GM12878 (cell line): Measurements from ENCODE around the gene IGF2R. TPM values are rescaled to one million over a fixed set of nuclear protein-coding genes. Genes with fewer than 3 reads are reported as not detected.

Experiments used
- ATAC-seq: fragments of 200-7000 bp; cut with Tn5 transposase; 3 replicates; pipeline ENCODE4 v1.9.1; 2020; ENCODE audit warnings: mild to moderate bottlenecking, moderate library complexity
- BruUV-seq: library from RNA; stranded (reverse); fragments of 400-500 nt; replicated peaks from 2 replicates; lab custom pipeline; 2021; lab: Mats Ljungman, UMichigan
- CTCF ChIA-PET: fragments of 300-600 bp; sonication (Branson Sonifier 250); formaldehyde crosslinking; extraction: SDS; loops from one replicate; lab custom pipeline; 2021; ENCODE audit warnings: inconsistent platforms; lab: Yijun Ruan, JAX
- POLR2A ChIA-PET: fragments of 350-600 bp; formaldehyde crosslinking; extraction: SDS; loops from one replicate; lab custom pipeline; 2021; ENCODE audit warnings: inconsistent platforms; lab: Charles Lee
- RAD21 ChIA-PET: fragments of 300-600 bp; sonication (Branson Sonifier 250); formaldehyde crosslinking; loops from one replicate; lab custom pipeline; 2023; ENCODE audit warnings: antibody characterized with exemption; ENCODE audit not compliant: unreplicated experiment; lab: Charles Lee
- SMC1A ChIA-PET: fragments of 300-600 bp; sonication (Branson Sonifier 250); formaldehyde crosslinking; loops from one replicate; lab custom pipeline; 2023; ENCODE audit not compliant: unreplicated experiment, uncharacterized antibody; lab: Charles Lee
- DNase-seq: peaks from one replicate; pipeline ENCODE4 v3.0.0-alpha.2; 2011; ENCODE audit warnings: low read depth, low spot score
- FAIRE-seq: peaks from 3 replicates; lab custom pipeline; 2011; peaks lifted over from hg19 to GRCh38; lab: Jason Lieb, UNC
- H2AFZ ChIP-seq: 2 replicates; pipeline ENCODE4 v1.6.0; 2011; ENCODE audit warnings: low read depth, low read length, control low read depth; ENCODE audit not compliant: control insufficient read depth
- H3K27ac ChIP-seq: 2 replicates; pipeline ENCODE4 v1.5.1; 2011; ENCODE audit warnings: control low read depth; ENCODE audit not compliant: control insufficient read depth, insufficient read depth
- H3K27me3 ChIP-seq, 2 experiments: replicated peaks in 1 of 2; 2 replicates each; pipeline versions ENCODE4 v1.6.0 to v1.6.1; 2011; ENCODE audit warnings: low read length in 1 of 2; ENCODE audit not compliant: control insufficient read depth in 2 of 2, insufficient read depth in 2 of 2
- H3K36me3 ChIP-seq, 2 experiments: 2 replicates each; pipeline ENCODE4 v1.5.1; 2011; ENCODE audit warnings: low read length in 1 of 2; ENCODE audit not compliant: control insufficient read depth in 2 of 2, insufficient read depth in 2 of 2
- H3K4me1 ChIP-seq: 2 replicates; pipeline ENCODE4 v1.6.1; 2011; ENCODE audit warnings: mild to moderate bottlenecking, low read length, moderate library complexity, mixed read lengths; ENCODE audit not compliant: control insufficient read depth, insufficient read depth
- H3K4me2 ChIP-seq: 2 replicates; pipeline ENCODE4 v1.6.0; 2011; ENCODE audit warnings: control low read depth; ENCODE audit not compliant: control insufficient read depth, insufficient read depth
- H3K4me3 ChIP-seq: fragments of 200-600 bp; sonication (generic); 2 replicates; pipeline ENCODE4 v1.5.1; 2016
- H3K79me2 ChIP-seq: 2 replicates; pipeline ENCODE4 v1.6.0; 2011; ENCODE audit warnings: low read length; ENCODE audit not compliant: control insufficient read depth, insufficient read depth
- H3K9ac ChIP-seq: 2 replicates; pipeline ENCODE4 v1.8.0; 2011; ENCODE audit warnings: low read length, control low read depth, mixed read lengths; ENCODE audit not compliant: control insufficient read depth, insufficient read depth
- H3K9me3 ChIP-seq: replicated peaks from 3 replicates; pipeline ENCODE4 v1.5.1; 2011; ENCODE audit warnings: mild to moderate bottlenecking, low read length; ENCODE audit not compliant: control insufficient read depth, insufficient read depth
- H4K20me1 ChIP-seq: 2 replicates; pipeline ENCODE4 v1.6.0; 2011; ENCODE audit not compliant: control insufficient read depth, insufficient read depth
- BHLHE40 ChIP-seq, 2 experiments: fragments of 450-650 bp in 1 of 2; IDR thresholded peaks; 2 replicates each; pipeline ENCODE4 v1.6.1; 2011 to 2017; ENCODE audit warnings: low read depth in 2 of 2, borderline replicate concordance in 1 of 2, improper control_type of control experiment in 1 of 2, low read length in 1 of 2, mild to moderate bottlenecking in 1 of 2
- EZH2 ChIP-seq: IDR thresholded peaks from 2 replicates; pipeline ENCODE4 v1.6.1; 2012; ENCODE audit warnings: low read depth, mild to moderate bottlenecking, control low read depth, inconsistent platforms, low read length, borderline replicate concordance; ENCODE audit not compliant: control insufficient read depth
- MXI1 ChIP-seq: fragments of 150-350 bp; IDR thresholded peaks from 2 replicates; pipeline ENCODE4 v1.6.1; 2011; ENCODE audit warnings: low read depth, mild to moderate bottlenecking, inconsistent platforms, low read length, improper control_type of control experiment
- NFXL1 ChIP-seq: fragments of 450-650 bp; IDR thresholded peaks from 2 replicates; pipeline ENCODE4 v1.6.1; 2017; ENCODE audit warnings: antibody characterized with exemption, mild to moderate bottlenecking, borderline replicate concordance
- RFX5 ChIP-seq: IDR thresholded peaks from 2 replicates; pipeline ENCODE4 v1.6.1; 2011; ENCODE audit warnings: low read depth, low read length, improper control_type of control experiment
- SREBF1 ChIP-seq: IDR thresholded peaks from 2 replicates; pipeline ENCODE4 v1.6.1; 2012; ENCODE audit warnings: mild to moderate bottlenecking, low read length
- ZNF622 ChIP-seq: fragments of 450-650 bp; IDR thresholded peaks from 2 replicates; pipeline ENCODE4 v1.6.1; 2017; ENCODE audit warnings: mild to moderate bottlenecking, inconsistent platforms
- WGBS: methylation state at CpG from one replicate; pipeline ENCODE4 v1.1.6; 2016; ENCODE audit warnings: low lambda C conversion rate; ENCODE audit not compliant: insufficient replicate concordance, insufficient coverage; ENCODE audit errors: missing lambda C conversion rate; 5-methylcytosine and 5-hydroxymethylcytosine counted together
- in situ Hi-C: fragments of 300-500 bp; cut with MboI; formaldehyde crosslinking; loops from 9 replicates; pipeline ENCODE4 v1.14.3; 2018; ENCODE audit warnings: mixed read lengths
- intact Hi-C: fragments of 100-400 bp; cut with micrococcal nuclease; formaldehyde crosslinking; loops from one replicate; pipeline ENCODE4 v1.14.2; 2022; ENCODE audit not compliant: unreplicated experiment
- polyA plus RNA-seq, 11 experiments: library from polyadenylated mRNA; depleted of rRNA in 4 of 11; unstranded in 6 of 11; stranded (reverse) in 5 of 11; fragments of >200 nt; fragmentation: Nextera tagmentation in 4 of 11; fragmentation: Illumina TruSeq in 1 of 11; extraction: Ambion mirVana in 4 of 11; extraction: Trizol in 1 of 11; gene quantifications; 1 replicate in 1 of 11; 2 replicates in 10 of 11; pipeline versions ENCODE4 v1.2.1 to v1.2.3, GENCODE V29; 2011 to 2016; ENCODE audit warnings: inconsistent platforms in 2 of 11, missing spikeins in 2 of 11, low read depth in 1 of 11
- total RNA-seq, 4 experiments: library from RNA; depleted of rRNA in 3 of 4; stranded (reverse); fragments of >200 nt in 3 of 4; fragmentation: Illumina TruSeq in 1 of 4; extraction: Trizol in 1 of 4; gene quantifications; 2 replicates each; pipeline versions ENCODE4 v1.2.1 to v1.2.3, GENCODE V29; 2013 to 2021
- TF ChIP-seq, protein P1 (sequence below): fragments of 450-650 bp; formaldehyde crosslinking; IDR thresholded peaks from 2 replicates; pipeline ENCODE4 v1.4.0; 2020; ENCODE audit warnings: mild to moderate bottlenecking, moderate library complexity
- TF ChIP-seq, protein P2 (sequence below): IDR thresholded peaks from 2 replicates; pipeline ENCODE4 v1.6.1; 2012; ENCODE audit warnings: mild to moderate bottlenecking, low read depth, low read length

IGF2R gene
- total and polyA plus RNA-seq, 10 of the 15 experiments (the other 5 are each of a cell fraction or from before 2014, with no cell fraction given): 1.00 to 40.1 (median 16.8) TPM

DNA sequence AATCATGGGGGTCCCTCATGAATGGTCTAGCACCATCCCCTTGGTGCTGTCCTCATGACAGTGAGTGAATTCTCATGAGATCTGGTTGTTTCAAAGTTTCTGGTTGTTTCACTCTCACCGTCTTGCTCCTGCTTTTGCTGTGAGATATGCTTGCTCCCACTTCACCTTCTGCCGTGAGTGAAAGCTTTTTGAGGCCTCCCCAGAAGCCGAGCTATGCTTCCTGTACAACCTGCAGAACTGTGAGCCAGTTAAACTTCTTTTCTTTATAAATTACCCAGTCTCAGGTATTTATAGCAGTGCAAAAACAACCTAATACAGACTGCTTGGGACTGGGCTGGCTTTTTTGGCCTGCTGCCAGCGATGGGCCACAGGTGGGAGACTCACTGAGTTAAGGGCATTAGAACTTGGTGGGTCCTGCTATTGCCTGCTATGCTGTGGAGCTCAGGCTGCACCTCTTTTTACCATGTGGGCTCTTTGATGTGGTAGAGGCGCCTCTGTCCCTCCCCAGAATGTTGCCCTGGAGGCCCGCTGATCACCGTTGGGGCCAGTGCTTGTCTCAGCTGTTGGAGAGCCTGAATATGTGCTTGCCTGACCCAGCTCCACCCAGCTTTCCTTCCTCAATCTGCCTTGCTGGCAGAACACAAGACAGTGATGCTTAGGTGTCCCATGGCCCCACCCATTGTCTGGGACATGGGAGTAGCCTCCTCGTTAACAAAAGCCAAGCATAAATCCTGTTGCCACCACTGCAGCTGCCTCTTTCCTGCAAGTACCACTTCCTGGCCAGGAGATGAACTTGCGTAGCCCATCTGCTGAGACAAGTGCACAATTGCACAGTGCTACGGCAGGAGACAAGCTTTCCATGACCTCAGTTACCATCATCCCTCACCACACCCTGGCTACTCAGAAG, 47.1 kb downstream of the IGF2R start:
- no peak overlapping the region for H3K9ac ChIP-seq
- peaks cover 5% of the 10 kb centered on the region; the same call in 2 of the 3 replicates for H3K9me3 ChIP-seq
- ATAC-seq (no peak), DNase-seq (no peak), FAIRE-seq (no peak)
- H3K27ac ChIP-seq: no peak overlapping the region
- H3K27me3 ChIP-seq: no peaks in the 10 kb centered on the region
- CTCF ChIA-PET: no interaction called here
- SMC1A ChIA-PET: interaction anchor here (1.0 to 1.2 kb wide), 2 partner anchors 9 to 153 kb away, joined by 3 to 4 read pairs; no protein-coding TSS in a partner anchor
- no peak overlapping the region for H2AFZ ChIP-seq
- 94% methylated on average over 10 of the region's 10 CpGs for WGBS
- peaks cover 10 to 12% of the 10 kb centered on the region in 2 experiments for H3K36me3 ChIP-seq
- in situ Hi-C loops: no loop called here
- no peaks in the 10 kb centered on the region; the same call in 1 of the 2 replicates for H3K79me2 ChIP-seq
- no peak overlapping the region for H3K4me2 ChIP-seq
- POLR2A ChIA-PET: interaction anchor here (0.6 kb wide), 1 partner anchor 33 kb away, joined by 3 read pairs; no protein-coding TSS in a partner anchor
- no peaks in the 10 kb centered on the region for H3K4me1 ChIP-seq
- RAD21 ChIA-PET: no interaction called here
- no TSS peak for BruUV-seq
- H4K20me1 ChIP-seq: no peaks in the 10 kb centered on the region
- intact Hi-C loops: no loop called here
- H3K4me3 ChIP-seq: no peak overlapping the region
- TF ChIP-seq EZH2 (no peak), ZNF622 (no peak), RFX5 (no peak), BHLHE40 (IDR thresholded peaks at IDR 0.05; ENCODE audit: borderline replicate concordance in 1 of 2, low read depth in 2 of 2, low read length in 1 of 2) (no peak), MXI1 (no peak), SREBF1 (no peak), NFXL1 (no peak)
- TF ChIP-seq, protein P1, sequence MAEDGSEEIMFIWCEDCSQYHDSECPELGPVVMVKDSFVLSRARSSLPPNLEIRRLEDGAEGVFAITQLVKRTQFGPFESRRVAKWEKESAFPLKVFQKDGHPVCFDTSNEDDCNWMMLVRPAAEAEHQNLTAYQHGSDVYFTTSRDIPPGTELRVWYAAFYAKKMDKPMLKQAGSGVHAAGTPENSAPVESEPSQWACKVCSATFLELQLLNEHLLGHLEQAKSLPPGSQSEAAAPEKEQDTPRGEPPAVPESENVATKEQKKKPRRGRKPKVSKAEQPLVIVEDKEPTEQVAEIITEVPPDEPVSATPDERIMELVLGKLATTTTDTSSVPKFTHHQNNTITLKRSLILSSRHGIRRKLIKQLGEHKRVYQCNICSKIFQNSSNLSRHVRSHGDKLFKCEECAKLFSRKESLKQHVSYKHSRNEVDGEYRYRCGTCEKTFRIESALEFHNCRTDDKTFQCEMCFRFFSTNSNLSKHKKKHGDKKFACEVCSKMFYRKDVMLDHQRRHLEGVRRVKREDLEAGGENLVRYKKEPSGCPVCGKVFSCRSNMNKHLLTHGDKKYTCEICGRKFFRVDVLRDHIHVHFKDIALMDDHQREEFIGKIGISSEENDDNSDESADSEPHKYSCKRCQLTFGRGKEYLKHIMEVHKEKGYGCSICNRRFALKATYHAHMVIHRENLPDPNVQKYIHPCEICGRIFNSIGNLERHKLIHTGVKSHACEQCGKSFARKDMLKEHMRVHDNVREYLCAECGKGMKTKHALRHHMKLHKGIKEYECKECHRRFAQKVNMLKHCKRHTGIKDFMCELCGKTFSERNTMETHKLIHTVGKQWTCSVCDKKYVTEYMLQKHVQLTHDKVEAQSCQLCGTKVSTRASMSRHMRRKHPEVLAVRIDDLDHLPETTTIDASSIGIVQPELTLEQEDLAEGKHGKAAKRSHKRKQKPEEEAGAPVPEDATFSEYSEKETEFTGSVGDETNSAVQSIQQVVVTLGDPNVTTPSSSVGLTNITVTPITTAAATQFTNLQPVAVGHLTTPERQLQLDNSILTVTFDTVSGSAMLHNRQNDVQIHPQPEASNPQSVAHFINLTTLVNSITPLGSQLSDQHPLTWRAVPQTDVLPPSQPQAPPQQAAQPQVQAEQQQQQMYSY (CRISPR knock-in tag): no peak
- TF ChIP-seq, protein P2, sequence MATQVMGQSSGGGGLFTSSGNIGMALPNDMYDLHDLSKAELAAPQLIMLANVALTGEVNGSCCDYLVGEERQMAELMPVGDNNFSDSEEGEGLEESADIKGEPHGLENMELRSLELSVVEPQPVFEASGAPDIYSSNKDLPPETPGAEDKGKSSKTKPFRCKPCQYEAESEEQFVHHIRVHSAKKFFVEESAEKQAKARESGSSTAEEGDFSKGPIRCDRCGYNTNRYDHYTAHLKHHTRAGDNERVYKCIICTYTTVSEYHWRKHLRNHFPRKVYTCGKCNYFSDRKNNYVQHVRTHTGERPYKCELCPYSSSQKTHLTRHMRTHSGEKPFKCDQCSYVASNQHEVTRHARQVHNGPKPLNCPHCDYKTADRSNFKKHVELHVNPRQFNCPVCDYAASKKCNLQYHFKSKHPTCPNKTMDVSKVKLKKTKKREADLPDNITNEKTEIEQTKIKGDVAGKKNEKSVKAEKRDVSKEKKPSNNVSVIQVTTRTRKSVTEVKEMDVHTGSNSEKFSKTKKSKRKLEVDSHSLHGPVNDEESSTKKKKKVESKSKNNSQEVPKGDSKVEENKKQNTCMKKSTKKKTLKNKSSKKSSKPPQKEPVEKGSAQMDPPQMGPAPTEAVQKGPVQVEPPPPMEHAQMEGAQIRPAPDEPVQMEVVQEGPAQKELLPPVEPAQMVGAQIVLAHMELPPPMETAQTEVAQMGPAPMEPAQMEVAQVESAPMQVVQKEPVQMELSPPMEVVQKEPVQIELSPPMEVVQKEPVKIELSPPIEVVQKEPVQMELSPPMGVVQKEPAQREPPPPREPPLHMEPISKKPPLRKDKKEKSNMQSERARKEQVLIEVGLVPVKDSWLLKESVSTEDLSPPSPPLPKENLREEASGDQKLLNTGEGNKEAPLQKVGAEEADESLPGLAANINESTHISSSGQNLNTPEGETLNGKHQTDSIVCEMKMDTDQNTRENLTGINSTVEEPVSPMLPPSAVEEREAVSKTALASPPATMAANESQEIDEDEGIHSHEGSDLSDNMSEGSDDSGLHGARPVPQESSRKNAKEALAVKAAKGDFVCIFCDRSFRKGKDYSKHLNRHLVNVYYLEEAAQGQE: no peak
